IMR-90 (cell line): Measurements from ENCODE around the gene HOXB7. TPM values are rescaled to one million over a fixed set of nuclear protein-coding genes. Genes with fewer than 3 reads are reported as not detected.
A peak's percentile ranks its signal among the peaks of the same experiment; 100 is the strongest.

ENCODE experiments used
- ATAC-seq: fragments of 200-7000 bp; cut with Tn5 transposase; 2 replicates; pipeline ENCODE4 v1.9.1; 2020; ENCODE audit warnings: low read depth, mild to moderate bottlenecking, moderate library complexity
- BruUV-seq: library from RNA; stranded (reverse); fragments of 400-500 nt; replicated peaks from 2 replicates; lab custom pipeline; 2021; lab: Mats Ljungman, UMichigan
- CTCF ChIA-PET: fragments of 300-600 bp; formaldehyde crosslinking; extraction: SDS; loops from one replicate; lab custom pipeline; 2021; ENCODE audit warnings: antibody characterized with exemption; lab: Yijun Ruan, JAX
- POLR2A ChIA-PET: fragments of 300-600 bp; sonication (Branson Sonifier 250); formaldehyde crosslinking; loops from one replicate; lab custom pipeline; 2022; ENCODE audit warnings: antibody characterized with exemption; ENCODE audit not compliant: unreplicated experiment; lab: Charles Lee
- DNase-seq: peaks from one replicate; pipeline ENCODE4 v3.0.0; 2013
- H2AFZ ChIP-seq: replicated peaks from 2 replicates; pipeline ENCODE3; 2013; ENCODE audit warnings: low read length, mild to moderate bottlenecking; ENCODE audit not compliant: poor library complexity
- H2AK5ac ChIP-seq: 2 replicates; pipeline ENCODE4 v1.6.1; 2013; ENCODE audit warnings: low read depth, low read length, inconsistent platforms
- H2AK9ac ChIP-seq: replicated peaks from 2 replicates; pipeline ENCODE3; 2013; ENCODE audit warnings: mild to moderate bottlenecking, low read depth, low read length, moderate library complexity; ENCODE audit not compliant: poor library complexity
- H2BK120ac ChIP-seq: 2 replicates; pipeline ENCODE4 v1.6.1; 2013; ENCODE audit warnings: low read depth, low read length, inconsistent platforms
- H2BK15ac ChIP-seq: 3 replicates; pipeline ENCODE4 v1.6.1; 2013; ENCODE audit warnings: low read depth, low read length, inconsistent platforms
- H2BK20ac ChIP-seq: 2 replicates; pipeline ENCODE4 v1.6.1; 2013; ENCODE audit warnings: low read depth, mild to moderate bottlenecking, inconsistent platforms, low read length, moderate library complexity
- H2BK5ac ChIP-seq: 2 replicates; pipeline ENCODE4 v1.6.1; 2013; ENCODE audit warnings: mild to moderate bottlenecking, low read depth, low read length, inconsistent platforms; ENCODE audit not compliant: poor library complexity, severe bottlenecking
- H3K14ac ChIP-seq: replicated peaks from 2 replicates; pipeline ENCODE4 v1.6.1; 2013; ENCODE audit warnings: low read depth, low read length, inconsistent platforms
- H3K18ac ChIP-seq: 2 replicates; pipeline ENCODE4 v1.6.1; 2013; ENCODE audit warnings: low read depth, low read length, control low read depth
- H3K23ac ChIP-seq: 2 replicates; pipeline ENCODE4 v1.6.1; 2013; ENCODE audit warnings: low read depth, low read length, inconsistent platforms
- H3K27ac ChIP-seq: 2 replicates; pipeline ENCODE4 v1.5.1; 2013; ENCODE audit warnings: mild to moderate bottlenecking, control low read depth, low read length; ENCODE audit not compliant: insufficient read depth
- H3K27me3 ChIP-seq: 2 replicates; pipeline ENCODE4 v1.6.1; 2013; ENCODE audit warnings: low read length; ENCODE audit not compliant: control insufficient read depth, insufficient read depth
- H3K36me3 ChIP-seq: 2 replicates; pipeline ENCODE4 v1.6.1; 2013; ENCODE audit warnings: low read length, mixed read lengths; ENCODE audit not compliant: control insufficient read depth, insufficient read depth
- H3K4ac ChIP-seq: 2 replicates; pipeline ENCODE4 v1.6.1; 2013; ENCODE audit warnings: low read depth, low read length, inconsistent platforms
- H3K4me1 ChIP-seq: 2 replicates; pipeline ENCODE4 v1.6.1; 2013; ENCODE audit warnings: low read length, mixed read lengths; ENCODE audit not compliant: control insufficient read depth, insufficient read depth
- H3K4me2 ChIP-seq: 2 replicates; pipeline ENCODE4 v1.6.1; 2013; ENCODE audit warnings: low read depth, mild to moderate bottlenecking, control low read depth, low read length, moderate library complexity
- H3K4me3 ChIP-seq: 2 replicates; pipeline ENCODE4 v1.5.1; 2013; ENCODE audit warnings: low read depth, mild to moderate bottlenecking, control low read depth, low read length, moderate library complexity; ENCODE audit not compliant: insufficient read depth
- H3K56ac ChIP-seq: 2 replicates; pipeline ENCODE4 v1.6.1; 2013; ENCODE audit warnings: low read length, inconsistent platforms; ENCODE audit not compliant: insufficient read depth; ENCODE audit errors: extremely low read depth
- H3K79me1 ChIP-seq, 2 experiments: 2 replicates each; pipeline ENCODE4 v1.6.1; 2013; ENCODE audit warnings: low read length in 2 of 2, inconsistent platforms in 1 of 2, low read depth in 1 of 2
- H3K9ac ChIP-seq: 2 replicates; pipeline ENCODE4 v1.6.1; 2013; ENCODE audit warnings: low read depth, low read length, control low read depth
- H3K9me1 ChIP-seq: 2 replicates; pipeline ENCODE4 v1.6.1; 2013; ENCODE audit warnings: low read length, inconsistent platforms; ENCODE audit not compliant: insufficient read depth
- H3K9me3 ChIP-seq: 2 replicates; pipeline ENCODE4 v1.6.1; 2013; ENCODE audit warnings: low read length; ENCODE audit not compliant: control insufficient read depth, insufficient read depth
- H4K20me1 ChIP-seq: 2 replicates; pipeline ENCODE4 v1.6.1; 2013; ENCODE audit warnings: low read length, inconsistent platforms; ENCODE audit not compliant: insufficient read depth
- H4K5ac ChIP-seq: 2 replicates; pipeline ENCODE4 v1.6.1; 2013; ENCODE audit warnings: mild to moderate bottlenecking, low read depth, low read length, control low read depth
- H4K8ac ChIP-seq, 2 experiments: 2 replicates each; pipeline ENCODE4 v1.6.1; 2013; ENCODE audit warnings: low read depth in 2 of 2, low read length in 2 of 2, control low read depth in 1 of 2, inconsistent platforms in 1 of 2
- H4K91ac ChIP-seq: 2 replicates; pipeline ENCODE4 v1.6.1; 2013; ENCODE audit warnings: low read depth, low read length, inconsistent platforms; ENCODE audit not compliant: insufficient read depth
- BHLHE40 ChIP-seq: fragments of 150-350 bp; IDR thresholded peaks from 2 replicates; pipeline ENCODE4 v1.6.1; 2016; ENCODE audit warnings: mild to moderate bottlenecking, low read depth, low read length
- CTCF ChIP-seq: conservative IDR thresholded peaks from 2 replicates; pipeline ENCODE4 v1.5.1; 2012; ENCODE audit warnings: mild to moderate bottlenecking, low read depth, low read length, improper control_type of control experiment
- POLR2A ChIP-seq: IDR thresholded peaks from 2 replicates; pipeline ENCODE4 v1.6.1; 2012; ENCODE audit warnings: mild to moderate bottlenecking, low read depth, low read length
- RFX5 ChIP-seq: IDR thresholded peaks from 2 replicates; pipeline ENCODE4 v1.8.0; 2012; ENCODE audit warnings: low read depth, mild to moderate bottlenecking, low read length, moderate library complexity
- WGBS, 2 experiments: methylation state at CpG; one replicate each; pipeline versions ENCODE4 v1.1.5 to v1.1.7; 2013; ENCODE audit warnings: missing lambda C conversion rate in 2 of 2; ENCODE audit not compliant: insufficient read length in 1 of 2; ENCODE audit errors: extremely low coverage in 2 of 2; 5-methylcytosine and 5-hydroxymethylcytosine counted together
- dilution Hi-C: fragments of 300-500 bp; cut with HindIII; formaldehyde crosslinking; loops from one replicate; pipeline ENCODE4 v1.14.3; 2018; ENCODE audit warnings: low sequenced_read_pairs; ENCODE audit not compliant: unreplicated experiment
- in situ Hi-C: fragments of 300-500 bp; cut with MboI; formaldehyde crosslinking; loops from 3 replicates; pipeline ENCODE4 v1.14.3; 2019; ENCODE audit warnings: low sequenced_read_pairs, inconsistent platforms, mixed read lengths
- intact Hi-C: fragments of 100-400 bp; cut with micrococcal nuclease; formaldehyde crosslinking; loops from 2 replicates; pipeline ENCODE4 v1.10.0; 2022
- polyA plus RNA-seq, 3 experiments: library from polyadenylated mRNA; depleted of rRNA; stranded (reverse); fragments of >200 nt; gene quantifications; 2 replicates each; pipeline ENCODE4 v1.2.3, GENCODE V29; 2012; ENCODE audit warnings: low replicate concordance in 1 of 3
- total RNA-seq: library from RNA; depleted of rRNA; stranded (reverse); fragments of >200 nt; gene quantifications from 2 replicates; pipeline ENCODE4 v1.2.3, GENCODE V29; 2012

Gene HOXB7
- total and polyA plus RNA-seq, 2 of the 4 experiments (the other 2 are of a cell fraction), result 1.8 to 6.7 TPM

- Histone ChIP-seq H2BK5ac (no peak overlapping the region), H2BK15ac (no peak overlapping the region), H2AFZ (no peak overlapping the region), H3K27ac (no peak overlapping the region), H4K5ac (no peak overlapping the region), H3K23ac (no peak overlapping the region), H3K27me3 (peaks cover 96% of the 10 kb centered on the region), H4K20me1 (peaks cover 13% of the 10 kb centered on the region; the same call in 1 of the 2 replicates), H2BK120ac (no peak overlapping the region), H2AK9ac (peak overlapping the region; percentile 70), H3K4me2 (no peak overlapping the region), H3K18ac (no peak overlapping the region), H3K56ac (no peak overlapping the region), H3K14ac (no peak overlapping the region), H3K36me3 (no peaks in the 10 kb centered on the region), H3K9me3 (peaks cover 14% of the 10 kb centered on the region), H3K4me3 (no peak overlapping the region), H2AK5ac (no peak overlapping the region), H3K9ac (no peak overlapping the region), H3K79me1 (no peaks in the 10 kb centered on the region), H4K91ac (no peak overlapping the region), H3K9me1 (no peaks in the 10 kb centered on the region; the same call in 1 of the 2 replicates), H3K4me1 (no peaks in the 10 kb centered on the region; the same call in 1 of the 2 replicates), H3K4ac (no peak overlapping the region), H4K8ac (no peak overlapping the region), H2BK20ac (no peak overlapping the region)
- no peak for DNase-seq
- ATAC-seq, result no peak
- BruUV-seq, result no TSS peak
- CTCF ChIA-PET, result interaction anchor here (0.6 to 1.1 kb wide), 4 partner anchors 10 to 598 kb away, joined by 3 to 4 read pairs (median 3); no protein-coding TSS in a partner anchor
- WGBS, 2 experiments, result no CpG with 5 or more reads among the region's 11 CpGs
- TF ChIP-seq CTCF (no peak), POLR2A (no peak), BHLHE40 (no peak), RFX5 (no peak)
- intact Hi-C loops, result no loop called here
- in situ Hi-C loops, result loop anchor here (10.0 kb wide), 1 partner anchor 458 kb away; no protein-coding TSS in a partner anchor
- dilution Hi-C loops, result no loop called here
- POLR2A ChIA-PET, result no interaction called here
These were observed 12.0 kb upstream of the HOXB7 start for GRCh38 chr17:48622857-48623256.
